Stimulated activated naive CD8-positive, alpha-beta T cell treated with anti-CD3 and anti-CD28 coated beads, Interleukin-15, Interleukin-2, amounts not matched to agents 100 U/mL and 50 U/mL, for 24 hours (primary cell): ENCODE data around the gene RASGRP4.

Experiments used
- ATAC-seq: fragments of 150-1000 bp; cut with Tn5 transposase; one replicate; pipeline ENCODE4 v1.10.0; 2021
- DNase-seq: peaks from one replicate; pipeline ENCODE4 v3.0.0; 2021

RASGRP4 gene

DNA sequence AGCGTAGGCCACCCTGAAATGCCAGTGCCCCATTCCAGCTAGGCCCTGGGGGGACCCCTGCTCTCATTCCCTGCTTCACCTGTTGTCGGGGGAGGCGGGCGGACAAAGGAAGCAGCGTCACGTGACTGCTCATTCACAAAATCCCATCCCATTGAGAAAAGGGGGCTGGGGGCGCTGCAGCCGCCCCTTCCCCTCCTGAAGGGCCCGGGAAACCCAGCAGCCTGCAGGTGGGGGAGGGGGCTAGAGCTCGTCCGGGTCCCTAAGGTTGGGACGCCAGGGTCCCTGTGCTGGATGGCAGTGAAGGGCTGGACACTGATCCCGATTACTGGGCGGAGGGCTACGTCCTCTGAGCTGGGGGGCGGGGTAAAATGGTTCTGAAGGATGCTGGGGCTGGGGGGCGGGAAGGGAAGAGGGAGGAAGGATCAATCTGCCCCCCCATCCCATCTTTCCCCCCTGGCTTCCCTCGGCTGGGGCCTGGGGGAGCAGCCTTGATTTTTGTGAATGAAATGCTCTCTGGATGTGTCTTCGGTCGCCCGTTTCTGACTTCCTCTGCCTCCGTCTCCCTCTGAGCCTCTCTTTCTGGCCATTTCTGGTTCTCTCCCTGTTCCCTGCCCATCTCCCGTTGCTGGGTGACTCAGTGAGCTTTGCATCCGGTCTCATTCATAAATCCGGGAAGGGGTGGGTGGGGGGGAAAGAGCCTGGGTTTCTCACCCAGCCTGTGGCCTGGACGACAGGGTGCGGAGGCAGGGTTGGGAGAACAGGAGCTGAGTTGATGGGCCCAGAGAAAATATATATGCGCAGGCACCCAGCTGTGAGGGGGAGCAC is 36.7 kb downstream of the RASGRP4 start:
- ATAC-seq: no peak
- no peak for DNase-seq

GRCh38 chr19:38388349-38389100 is 37.5 kb downstream of the RASGRP4 start, which contains the start of gene SPRED3:
TSS of gene SPRED3 (plus strand) at chr19:38388697. CDS start at chr19:38390303, 1,606 bp downstream.
- no peak for ATAC-seq

GRCh38 chr19:38387550-38388348 is 38.3 kb downstream of the RASGRP4 start, which contains the start of gene GGN:
TSS of gene GGN (minus strand) at chr19:38388034. CDS start at chr19:38387261, 773 bp downstream.
- peak; percentile 85 for DNase-seq
- ATAC-seq: peak; percentile 70

More at GRCh38 chr19:38388349-38389100, 37.5 kb downstream of the RASGRP4 start, which contains the start of gene SPRED3:
- no peak for DNase-seq

DNA sequence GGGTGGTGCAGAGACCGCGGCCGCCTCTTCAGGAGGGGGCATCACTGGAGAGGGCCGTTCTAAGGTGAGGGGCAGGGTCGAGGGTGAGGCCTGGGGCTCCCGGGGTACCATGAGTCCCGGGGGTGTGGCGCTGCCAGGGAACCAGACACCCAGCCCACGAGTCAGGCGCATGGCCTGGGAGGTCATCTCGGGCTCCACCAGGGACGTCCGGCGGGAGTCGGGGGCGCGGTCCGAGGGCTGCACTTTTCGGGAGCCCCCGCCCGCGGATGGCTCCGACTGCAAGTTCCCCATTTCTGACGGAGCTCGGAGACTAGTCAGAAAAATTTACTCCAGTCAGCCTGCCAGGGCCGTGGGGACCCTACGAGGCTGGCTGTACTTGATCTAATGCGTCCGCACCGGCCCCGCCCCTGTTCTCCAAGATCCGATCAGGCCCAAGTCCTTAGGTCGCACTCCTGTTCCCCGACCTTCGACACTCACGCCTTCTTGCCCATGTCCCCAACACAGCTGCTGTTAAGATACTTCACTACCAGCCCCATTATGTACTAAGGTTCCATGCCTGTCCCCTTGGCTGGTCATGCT is 39.0 kb downstream of the RASGRP4 start:
- DNase-seq: peak; percentile 17
- ATAC-seq: no peak

DNA sequence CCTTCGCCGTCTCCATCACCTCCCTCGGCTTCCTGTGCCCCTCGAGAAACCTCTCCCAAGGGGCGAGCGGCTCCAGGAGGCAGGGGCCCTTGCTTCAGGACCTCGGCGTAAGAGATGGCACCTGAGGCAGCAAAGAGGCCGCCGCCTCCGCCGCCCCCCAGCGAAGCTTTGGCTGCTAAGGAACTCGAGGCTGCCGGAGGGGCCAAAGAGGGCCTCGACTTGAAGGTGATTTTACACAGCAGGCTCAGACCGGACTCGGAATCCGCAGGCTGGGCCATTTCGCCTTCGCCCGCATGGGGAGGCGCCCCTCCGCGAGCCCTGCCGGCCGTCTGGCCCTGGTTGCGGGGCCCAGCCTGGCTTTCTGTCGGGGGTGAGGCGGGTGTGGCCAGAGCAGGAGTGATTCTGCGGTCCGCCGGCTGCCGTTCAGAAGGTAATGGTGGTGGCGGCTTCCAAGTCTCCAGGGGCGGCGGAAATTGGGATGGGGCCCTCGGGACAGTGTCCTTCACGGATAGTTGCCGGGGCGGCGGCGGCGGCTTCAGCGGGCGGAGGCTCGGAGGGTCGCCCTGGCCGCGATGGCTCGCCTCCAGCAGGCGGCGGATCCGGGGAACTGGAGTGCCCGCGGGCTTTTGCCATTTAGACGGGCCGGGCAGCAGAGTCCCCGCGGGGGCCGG is 39.6 kb downstream of the RASGRP4 start:
- no peak for ATAC-seq
- no peak for DNase-seq

DNA sequence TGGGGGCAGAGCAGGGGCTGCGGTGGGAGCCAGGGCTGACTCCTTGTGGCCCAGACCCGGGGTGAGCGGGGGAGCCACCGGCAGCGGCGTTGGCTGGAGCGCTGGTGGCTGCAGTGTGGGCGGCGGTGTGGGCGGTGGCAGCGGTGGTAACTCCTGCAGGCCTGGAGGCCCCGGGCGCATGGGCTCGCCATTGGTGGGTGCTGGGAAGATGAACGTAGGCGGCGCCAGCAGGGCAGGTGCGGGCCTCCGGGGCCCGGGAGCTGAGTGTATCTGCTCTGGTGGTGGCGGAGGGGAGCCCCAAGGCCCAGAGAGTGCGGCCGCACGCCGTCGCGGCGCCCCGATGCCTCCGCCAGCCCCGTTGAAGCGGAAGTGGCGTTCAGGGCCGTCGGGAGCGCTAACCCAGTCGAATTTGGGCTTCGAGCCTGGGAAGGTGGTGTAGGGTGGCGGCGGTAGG is 40.2 kb downstream of the RASGRP4 start:
- no peak for ATAC-seq
- peak; percentile 17 for DNase-seq

DNA sequence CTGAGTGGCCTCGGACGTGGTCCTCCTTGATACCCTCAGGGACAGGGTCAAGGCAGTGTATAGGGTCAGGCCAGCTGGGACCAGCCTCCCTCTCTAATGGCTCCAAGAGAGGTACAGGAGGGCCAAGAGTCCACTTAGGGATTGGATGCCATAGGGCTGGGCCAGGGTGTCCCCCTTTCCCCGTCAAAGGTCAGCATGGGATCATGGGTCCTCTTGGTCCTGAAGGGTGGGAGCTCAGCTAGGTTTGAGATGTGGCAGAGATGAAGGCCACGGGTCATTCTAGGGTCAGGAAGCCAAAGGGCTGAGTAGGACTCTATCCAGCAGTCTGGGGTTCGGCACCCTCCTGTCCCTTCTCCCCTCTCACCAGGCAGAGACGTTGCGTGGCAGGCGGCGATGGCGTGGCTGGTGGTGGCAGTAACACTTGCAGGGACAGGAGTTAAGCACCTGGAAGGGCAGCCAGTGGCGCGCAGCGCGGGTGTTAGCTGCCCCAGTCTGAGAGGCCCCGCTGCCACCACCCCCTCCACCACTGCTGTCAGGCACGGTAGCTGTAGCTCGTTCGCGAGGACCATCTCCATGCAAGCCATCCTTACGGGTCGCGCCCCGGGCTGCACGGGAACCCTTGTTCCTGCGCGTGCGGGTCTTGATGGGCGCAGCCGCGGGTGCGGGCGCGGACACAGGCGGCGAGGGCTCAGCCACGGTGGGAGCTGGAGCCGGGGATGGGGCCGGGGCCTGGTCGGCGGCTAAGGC is 40.8 kb downstream of the RASGRP4 start:
- ATAC-seq: no peak

DNA sequence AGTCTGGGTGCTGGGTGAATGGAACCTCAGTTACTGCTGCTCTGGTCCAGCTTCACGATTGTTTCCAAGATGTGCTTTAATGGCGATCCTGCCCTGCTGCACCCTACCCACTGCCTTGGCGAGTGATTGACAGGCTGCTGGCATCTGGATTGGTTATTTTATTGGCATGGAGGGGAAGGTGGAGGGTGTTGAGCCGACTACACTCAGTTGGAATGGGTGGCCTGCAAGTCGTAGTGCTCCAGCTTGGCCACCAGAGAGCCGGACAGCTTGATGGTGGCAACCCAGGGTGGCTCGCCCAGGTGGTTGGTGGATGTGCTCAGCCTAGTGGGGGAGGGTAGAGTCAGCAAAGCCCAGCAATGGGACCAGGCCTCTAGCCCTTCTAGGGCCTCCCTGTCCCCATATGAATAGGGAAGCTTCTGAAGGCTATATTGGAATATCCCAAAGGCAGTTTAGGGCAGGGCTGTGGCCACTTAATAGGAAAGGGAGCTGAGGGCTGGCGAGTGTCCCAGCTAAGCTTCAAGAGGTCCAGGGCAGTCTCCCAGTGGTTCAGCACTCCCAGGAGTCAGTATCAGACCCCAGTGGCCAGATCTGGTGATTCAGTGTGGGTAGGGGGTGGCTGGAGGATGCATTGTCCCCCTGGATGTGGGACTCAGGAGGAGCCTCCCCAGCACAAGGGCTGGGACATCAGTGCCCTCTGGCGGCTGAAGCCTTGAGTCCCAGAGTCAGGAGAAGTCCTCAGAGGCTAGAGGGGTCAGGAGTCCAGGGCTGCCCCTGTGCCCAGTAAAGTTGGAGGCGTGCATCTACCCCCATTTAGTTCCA is 41.6 kb downstream of the RASGRP4 start:
- no peak for ATAC-seq

More for the DNA sequence above, 40.8 kb downstream of the RASGRP4 start:
- peak; percentile 12 for DNase-seq

GRCh38 chr19:38383743-38384142 is 42.3 kb downstream of the RASGRP4 start:
- no peak for ATAC-seq
- DNase-seq: no peak

More for the DNA sequence above, 41.6 kb downstream of the RASGRP4 start:
- no peak for DNase-seq

DNA sequence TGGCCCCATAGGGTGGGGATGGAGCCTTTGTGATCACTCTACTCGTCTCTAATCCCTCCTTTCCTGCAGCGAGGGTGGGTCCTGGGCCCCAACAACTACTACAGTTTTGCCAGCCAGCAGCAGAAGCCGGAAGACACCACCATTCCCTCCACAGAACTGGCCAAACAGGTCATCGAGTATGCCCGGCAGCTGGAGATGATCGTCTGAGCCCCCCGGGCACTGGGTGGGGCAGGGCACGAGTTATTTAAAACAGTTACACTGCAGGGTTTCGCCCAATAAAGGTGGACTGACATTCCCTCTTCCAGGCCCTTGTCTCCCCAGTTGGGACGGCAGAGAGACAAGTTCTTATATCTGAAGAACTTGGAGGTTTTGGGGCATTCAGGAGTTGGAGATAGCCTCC is 42.8 kb downstream of the RASGRP4 start:
- no peak for ATAC-seq
- DNase-seq: no peak

- ATAC-seq (no peak), DNase-seq (no peak)
These were observed 44.9 kb downstream of the RASGRP4 start for GRCh38 chr19:38381138-38381537.

GRCh38 chr19:38378866-38379265 is 47.2 kb downstream of the RASGRP4 start:
- ATAC-seq (no peak), DNase-seq (no peak)

DNA sequence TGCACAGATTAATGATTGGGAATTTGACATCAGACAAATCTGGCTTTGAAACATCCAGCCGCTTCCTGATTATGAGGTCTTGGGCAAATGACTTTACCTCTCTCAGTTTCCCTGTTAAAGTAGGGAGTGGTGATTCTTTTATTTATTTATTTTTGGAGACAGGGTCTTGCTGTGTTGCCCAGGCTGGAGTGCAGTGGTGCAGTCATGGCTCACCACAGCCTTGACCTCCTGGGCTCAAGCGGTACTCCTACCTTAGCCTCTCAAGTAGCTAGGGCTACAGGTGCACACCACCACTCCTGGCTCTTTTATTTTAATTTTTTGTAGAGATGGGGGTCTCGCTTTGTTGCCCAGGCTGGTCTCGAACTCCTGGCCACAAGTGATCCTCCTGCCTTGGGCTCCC is 49.0 kb downstream of the RASGRP4 start:
- no peak for DNase-seq
- ATAC-seq: no peak

DNA sequence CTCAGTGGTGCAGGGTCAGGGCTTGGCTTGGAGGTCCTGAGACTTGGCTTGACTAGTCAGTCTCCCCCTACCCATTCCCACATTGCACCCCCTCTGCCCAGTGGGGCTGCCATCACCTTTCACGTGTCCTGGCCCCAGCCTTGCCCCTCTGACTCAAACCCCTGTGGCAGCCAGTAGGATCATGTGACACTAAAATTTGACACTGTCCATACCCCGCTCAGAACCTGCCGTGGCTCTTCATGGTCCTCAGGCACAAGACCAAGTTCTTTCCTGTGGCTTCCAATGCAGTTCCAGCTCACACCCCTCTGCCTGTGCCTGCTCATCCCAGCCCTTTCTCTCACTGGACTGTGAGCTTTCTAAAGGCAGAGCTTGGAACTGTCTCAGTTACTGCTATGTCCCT is 49.4 kb downstream of the RASGRP4 start:
- ATAC-seq (no peak), DNase-seq (no peak)

DNA sequence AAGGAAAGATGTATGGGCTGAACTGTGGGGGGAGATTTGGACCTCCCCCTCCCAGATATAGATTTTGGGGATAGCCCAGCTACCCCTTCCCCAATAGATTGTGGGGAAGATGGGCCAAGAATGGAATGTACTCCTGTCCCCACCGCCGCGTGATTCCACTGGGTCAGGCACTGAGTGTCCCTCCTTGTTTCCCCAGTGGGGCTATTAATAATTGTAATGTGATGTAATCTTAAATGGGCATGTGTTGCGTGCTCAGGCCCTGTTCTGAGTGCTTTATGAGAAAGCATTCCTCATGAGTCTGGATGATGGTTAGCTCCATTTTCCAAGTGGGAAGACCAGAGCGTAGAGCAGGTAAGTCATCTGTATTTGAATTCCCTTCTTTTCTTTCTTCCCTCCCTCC is 50.3 kb downstream of the RASGRP4 start:
- DNase-seq (no peak), ATAC-seq (no peak)

DNA sequence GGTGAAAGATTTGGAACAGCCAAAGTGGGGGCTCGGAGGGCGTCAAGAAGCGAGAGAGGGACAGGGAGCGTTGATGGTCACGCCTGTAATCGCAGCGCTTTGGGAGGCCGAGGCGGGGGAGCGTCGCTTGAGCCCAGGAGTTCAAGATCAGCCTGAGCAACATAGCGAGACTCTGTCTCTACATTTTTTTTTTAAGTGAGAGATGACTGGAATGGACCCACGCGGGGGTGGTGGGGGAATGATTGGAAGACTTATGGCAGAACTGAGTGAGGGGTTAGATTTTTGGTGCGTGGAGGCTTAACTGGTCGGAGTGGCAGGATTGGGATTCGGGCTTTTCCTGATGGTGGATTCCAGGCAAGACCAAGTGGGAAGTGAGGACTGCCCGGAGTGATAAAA is 50.9 kb downstream of the RASGRP4 start:
- DNase-seq: no peak
- ATAC-seq: no peak

- DNase-seq: peak; percentile 98
- ATAC-seq: peak; percentile 99
These were observed 51.5 kb downstream of the RASGRP4 start, which contains the start of gene PSMD8 for GRCh38 chr19:38374332-38375097. TSS of gene PSMD8 (plus strand) at chr19:38374571. CDS start at chr19:38374602, 31 bp downstream.

GRCh38 chr19:38373907-38374331 is 52.1 kb downstream of the RASGRP4 start:
- ATAC-seq (no peak), DNase-seq (no peak)

- DNase-seq: no peak
- ATAC-seq: no peak
These were observed 54.9 kb downstream of the RASGRP4 start for GRCh38 chr19:38371081-38371480.
